CD4-positive, alpha-beta T cell (primary cell): ENCODE measurements around the gene NLRP10. TPM values are rescaled to one million over a fixed set of nuclear protein-coding genes. Genes with fewer than 3 reads are reported as not detected.

Experiments
- ATAC-seq: fragments of 200-7000 bp; cut with Tn5 transposase; one replicate; pipeline ENCODE4 v1.10.0; 2022; ENCODE audit warnings: mild to moderate bottlenecking; ENCODE audit not compliant: poor library complexity
- CTCF ChIA-PET: fragments of 350-600 bp; sonication (Branson Sonifier 250); formaldehyde crosslinking; loops from one replicate; lab custom pipeline; 2021; ENCODE audit warnings: antibody characterized with exemption, inconsistent platforms; lab: Charles Lee
- POLR2A ChIA-PET: fragments of 350-600 bp; sonication (Branson Sonifier 250); formaldehyde crosslinking; loops from one replicate; lab custom pipeline; 2021; ENCODE audit warnings: antibody characterized with exemption, inconsistent platforms; lab: Charles Lee
- DNase-seq, 14 experiments: peaks; one replicate each; pipeline ENCODE4 v3.0.0-alpha.2; 2013 to 2020; ENCODE audit warnings: mixed read lengths in 2 of 14
- H3K27ac ChIP-seq, 2 donors: one replicate each; pipeline versions ENCODE4 v1.5.1 to v1.7.0; 2013; ENCODE audit warnings: low read length in 2 of 2, low read depth in 1 of 2, mild to moderate bottlenecking in 1 of 2
- H3K27me3 ChIP-seq, 2 experiments: 1 replicate in 1 of 2; 2 replicates in 1 of 2; pipeline versions ENCODE4 v1.6.1 to v1.7.0; 2013; ENCODE audit warnings: low read length in 2 of 2, control low read depth in 1 of 2, mild to moderate bottlenecking in 1 of 2, moderate library complexity in 1 of 2; ENCODE audit not compliant: insufficient read depth in 2 of 2, control insufficient read depth in 1 of 2
- H3K36me3 ChIP-seq: one replicate; pipeline ENCODE4 v1.6.1; 2013; ENCODE audit warnings: low read length, control low read depth; ENCODE audit not compliant: insufficient read depth
- H3K4me1 ChIP-seq: one replicate; pipeline ENCODE4 v1.6.1; 2013; ENCODE audit warnings: low read length, control low read depth; ENCODE audit not compliant: insufficient read depth
- H3K4me3 ChIP-seq: one replicate; pipeline ENCODE4 v1.5.1; 2013; ENCODE audit warnings: mild to moderate bottlenecking, low read length, moderate library complexity
- H3K9me3 ChIP-seq, 2 experiments: 1 replicate in 1 of 2; 2 replicates in 1 of 2; pipeline versions ENCODE4 v1.6.1 to v1.7.0; 2013; ENCODE audit warnings: low read length in 2 of 2, mild to moderate bottlenecking in 2 of 2, control low read depth in 1 of 2, moderate library complexity in 1 of 2; ENCODE audit not compliant: control insufficient read depth in 1 of 2, insufficient read depth in 1 of 2
- H3K27ac Mint-ChIP-seq: one replicate; pipeline ENCODE4 v1.8.0; 2020; ENCODE audit warnings: mixed read lengths
- H3K27me3 Mint-ChIP-seq: one replicate; pipeline ENCODE4 v1.8.0; 2021; ENCODE audit warnings: mixed read lengths
- H3K36me3 Mint-ChIP-seq: one replicate; pipeline ENCODE4 v1.8.0; 2021; ENCODE audit warnings: low read depth, mixed read lengths
- H3K4me1 Mint-ChIP-seq: one replicate; pipeline ENCODE4 v1.8.0; 2021; ENCODE audit warnings: low read depth, mixed read lengths
- H3K4me3 Mint-ChIP-seq: one replicate; pipeline ENCODE4 v1.8.0; 2020; ENCODE audit warnings: mild to moderate bottlenecking, mixed read lengths
- H3K9me3 Mint-ChIP-seq: one replicate; pipeline ENCODE4 v1.8.0; 2020; ENCODE audit warnings: mixed read lengths
- intact Hi-C, 2 experiments: fragments of 100-400 bp; cut with DNase I in 1 of 2; cut with micrococcal nuclease in 1 of 2; formaldehyde crosslinking; loops; one replicate each; pipeline versions ENCODE4 v1.15.1 to v1.9.0; 2023 to 2025; cut with DNase I, micrococcal nuclease
- total RNA-seq, 174 experiments: library from RNA in 2 of 174; stranded (reverse) in 2 of 174; gene quantifications; one replicate each; pipeline ENCODE4 v1.2.3 and lab custom pipeline; 2021 to 2026
- TF ChIP-seq, protein P1 (sequence below): fragments of 200-600 bp; IDR thresholded peaks from one replicate; pipeline ENCODE4 v1.8.0; 2022; ENCODE audit warnings: antibody characterized with exemption, mild to moderate bottlenecking

Gene NLRP10
- total RNA-seq, 2 experiments from 2014 or later: not detected

GRCh38 chr11:7955191-7955590 lies 10.1 kb downstream of the NLRP10 start:
- TF ChIP-seq, protein P1, sequence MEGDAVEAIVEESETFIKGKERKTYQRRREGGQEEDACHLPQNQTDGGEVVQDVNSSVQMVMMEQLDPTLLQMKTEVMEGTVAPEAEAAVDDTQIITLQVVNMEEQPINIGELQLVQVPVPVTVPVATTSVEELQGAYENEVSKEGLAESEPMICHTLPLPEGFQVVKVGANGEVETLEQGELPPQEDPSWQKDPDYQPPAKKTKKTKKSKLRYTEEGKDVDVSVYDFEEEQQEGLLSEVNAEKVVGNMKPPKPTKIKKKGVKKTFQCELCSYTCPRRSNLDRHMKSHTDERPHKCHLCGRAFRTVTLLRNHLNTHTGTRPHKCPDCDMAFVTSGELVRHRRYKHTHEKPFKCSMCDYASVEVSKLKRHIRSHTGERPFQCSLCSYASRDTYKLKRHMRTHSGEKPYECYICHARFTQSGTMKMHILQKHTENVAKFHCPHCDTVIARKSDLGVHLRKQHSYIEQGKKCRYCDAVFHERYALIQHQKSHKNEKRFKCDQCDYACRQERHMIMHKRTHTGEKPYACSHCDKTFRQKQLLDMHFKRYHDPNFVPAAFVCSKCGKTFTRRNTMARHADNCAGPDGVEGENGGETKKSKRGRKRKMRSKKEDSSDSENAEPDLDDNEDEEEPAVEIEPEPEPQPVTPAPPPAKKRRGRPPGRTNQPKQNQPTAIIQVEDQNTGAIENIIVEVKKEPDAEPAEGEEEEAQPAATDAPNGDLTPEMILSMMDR: no peak
- H3K27me3 Mint-ChIP-seq: peaks cover 32% of the 10 kb centered on the region
- intact Hi-C loops: no loop called here
- H3K4me3 Mint-ChIP-seq: no peak overlapping the region
- Histone ChIP-seq H3K36me3 (no peaks in the 10 kb centered on the region), H3K27me3 (peaks cover 2 to 6% of the 10 kb centered on the region in 2 experiments), H3K27ac (no peak overlapping the region), H3K4me3 (no peak overlapping the region), H3K9me3 (no peaks in the 10 kb centered on the region), H3K4me1 (no peaks in the 10 kb centered on the region)
- DNase-seq (no peak), ATAC-seq (no peak)
- H3K9me3 Mint-ChIP-seq: no peaks in the 10 kb centered on the region
- ChIA-PET POLR2A (no interaction called here), CTCF (no interaction called here)
- no peak overlapping the region for H3K27ac Mint-ChIP-seq
- H3K4me1 Mint-ChIP-seq: no peaks in the 10 kb centered on the region
- no peaks in the 10 kb centered on the region for H3K36me3 Mint-ChIP-seq

DNA sequence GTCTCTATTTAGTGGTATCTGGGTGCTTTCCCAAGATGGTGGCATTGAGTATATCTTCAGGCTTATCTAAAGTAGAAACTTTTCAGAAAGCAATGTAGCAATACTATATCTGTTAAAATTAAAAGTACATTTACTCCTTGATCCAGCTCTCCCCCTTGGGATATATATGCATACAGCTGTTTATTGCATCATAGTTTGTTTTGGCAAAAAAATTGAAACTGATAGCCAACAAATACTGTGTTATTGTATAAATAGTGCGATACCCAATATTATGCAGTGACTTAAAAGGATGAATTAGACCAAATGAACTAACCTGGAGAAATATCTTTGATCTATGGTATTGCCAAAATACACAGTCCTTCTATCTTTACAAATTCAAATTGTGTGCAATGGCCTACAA lies 15.3 kb downstream of the NLRP10 start:
- H3K27me3 Mint-ChIP-seq: peaks cover 49% of the 10 kb centered on the region
- CTCF ChIA-PET: no interaction called here

DNA sequence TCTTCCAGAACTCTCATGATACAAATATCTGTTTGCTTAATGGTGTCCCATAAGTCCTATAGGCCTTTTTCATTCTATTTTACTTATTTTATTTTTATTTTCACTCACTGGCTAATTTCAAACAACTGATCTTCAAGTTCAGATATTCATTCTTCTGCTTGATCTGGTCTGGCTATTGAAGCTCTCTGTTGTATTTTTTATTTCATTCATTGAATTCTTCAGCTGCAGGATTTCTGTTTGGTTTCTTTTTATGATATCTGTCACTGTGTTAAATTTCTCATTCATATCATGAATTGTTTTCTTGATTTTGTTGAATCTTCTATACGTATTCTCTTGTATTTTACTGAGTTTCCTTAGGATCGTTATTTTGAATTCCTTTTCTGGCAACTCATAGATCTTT lies 21.1 kb downstream of the NLRP10 start:
- Mint-ChIP-seq H3K9me3 (peaks cover 8% of the 10 kb centered on the region), H3K27me3 (peaks cover 28% of the 10 kb centered on the region), H3K36me3 (no peaks in the 10 kb centered on the region), H3K4me1 (no peaks in the 10 kb centered on the region), H3K27ac (no peak overlapping the region), H3K4me3 (no peak overlapping the region)
- H3K36me3 ChIP-seq: no peaks in the 10 kb centered on the region
- H3K9me3 ChIP-seq: peaks cover 10 to 23% of the 10 kb centered on the region in 2 experiments
- no peak overlapping the region for H3K4me3 ChIP-seq
- H3K4me1 ChIP-seq: no peaks in the 10 kb centered on the region
- intact Hi-C loops: no loop called here
- ATAC-seq: no peak
- ChIA-PET CTCF (no interaction called here), POLR2A (no interaction called here)
- TF ChIP-seq, protein P1: no peak
- H3K27me3 ChIP-seq: peaks cover 2 to 9% of the 10 kb centered on the region in 2 experiments
- no peak for DNase-seq
- no peak overlapping the region for H3K27ac ChIP-seq

More for the DNA sequence above, 15.3 kb downstream of the NLRP10 start:
- Mint-ChIP-seq H3K4me3 (no peak overlapping the region), H3K9me3 (no peaks in the 10 kb centered on the region), H3K27ac (no peak overlapping the region), H3K36me3 (no peaks in the 10 kb centered on the region), H3K4me1 (no peaks in the 10 kb centered on the region)
- ATAC-seq (no peak), DNase-seq (no peak)
- H3K36me3 ChIP-seq: no peaks in the 10 kb centered on the region
- H3K4me1 ChIP-seq: no peaks in the 10 kb centered on the region
- peaks cover 2 to 15% of the 10 kb centered on the region in 2 experiments for H3K27me3 ChIP-seq
- TF ChIP-seq, protein P1: no peak
- no peak overlapping the region for H3K4me3 ChIP-seq
- intact Hi-C loops: no loop called here
- no peak overlapping the region for H3K27ac ChIP-seq
- peaks cover 4 to 10% of the 10 kb centered on the region in 2 experiments for H3K9me3 ChIP-seq
- POLR2A ChIA-PET: no interaction called here
